Liver (tissue), 9 donors: ENCODE measurements around the gene PINLYP. TPM values are rescaled to one million over a fixed set of nuclear protein-coding genes. Genes with fewer than 3 reads are reported as not detected.

Source experiments
- DNase-seq: peaks from one replicate; pipeline ENCODE4 v3.0.0-alpha.2; 2017; ENCODE audit warnings: low spot score
- H3K27ac ChIP-seq, 2 donors: one replicate each; pipeline ENCODE4 v1.7.0; 2013; ENCODE audit warnings: inconsistent platforms in 2 of 2, low read length in 2 of 2, control low read depth in 1 of 2, low read depth in 1 of 2, mild to moderate bottlenecking in 1 of 2
- H3K27me3 ChIP-seq, 4 donors: one replicate each; pipeline versions ENCODE4 v1.6.1 to v1.7.0; 2013; ENCODE audit warnings: low read length in 3 of 4, inconsistent platforms in 1 of 4, mild to moderate bottlenecking in 1 of 4, moderate library complexity in 1 of 4; ENCODE audit not compliant: control insufficient read depth in 4 of 4, insufficient read depth in 4 of 4
- H3K36me3 ChIP-seq, 4 donors: one replicate each; pipeline versions ENCODE4 v1.6.1 to v1.7.0; 2013; ENCODE audit warnings: low read length in 3 of 4, mild to moderate bottlenecking in 3 of 4, low read depth in 1 of 4, moderate library complexity in 1 of 4; ENCODE audit not compliant: control insufficient read depth in 4 of 4, insufficient read depth in 3 of 4
- H3K4me1 ChIP-seq, 4 donors: one replicate each; pipeline versions ENCODE4 v1.6.1 to v1.7.0; 2013; ENCODE audit warnings: low read length in 3 of 4, mild to moderate bottlenecking in 3 of 4, moderate library complexity in 1 of 4; ENCODE audit not compliant: control insufficient read depth in 4 of 4, insufficient read depth in 4 of 4
- H3K4me3 ChIP-seq, 3 donors: one replicate each; pipeline versions ENCODE4 v1.6.1 to v1.7.0; 2013; ENCODE audit warnings: low read length in 3 of 3, control low read depth in 1 of 3, low read depth in 1 of 3, mild to moderate bottlenecking in 1 of 3
- H3K9ac ChIP-seq, 2 donors: one replicate each; pipeline ENCODE4 v1.7.0; 2013; ENCODE audit warnings: low read length in 2 of 2, mild to moderate bottlenecking in 2 of 2, moderate library complexity in 2 of 2, control low read depth in 1 of 2, low read depth in 1 of 2
- H3K9me3 ChIP-seq, 4 donors: one replicate each; pipeline versions ENCODE4 v1.6.1 to v1.7.0; 2013; ENCODE audit warnings: low read length in 3 of 4; ENCODE audit not compliant: control insufficient read depth in 4 of 4
- CTCF ChIP-seq: fragments of 150-350 bp; IDR thresholded peaks from 2 replicates; pipeline ENCODE4 v1.5.1; 2017; ENCODE audit warnings: improper control_type of control experiment, low read depth, low read length; ENCODE audit not compliant: missing input control
- EGR1 ChIP-seq, 2 donors: IDR thresholded peaks; 2 replicates each; pipeline ENCODE4 v1.6.1; 2016 to 2018; ENCODE audit warnings: antibody characterized with exemption in 2 of 2, low read depth in 2 of 2
- FOXA2 ChIP-seq: IDR thresholded peaks from 2 replicates; pipeline ENCODE4 v1.6.1; 2016; ENCODE audit warnings: antibody characterized with exemption
- GABPA ChIP-seq, 2 donors: IDR thresholded peaks in 1 of 2; conservative IDR thresholded peaks in 1 of 2; 2 replicates each; pipeline ENCODE4 v1.6.1; 2016; ENCODE audit warnings: antibody characterized with exemption in 2 of 2, mild to moderate bottlenecking in 1 of 2, moderate library complexity in 1 of 2
- HNF4A ChIP-seq, 2 donors: conservative IDR thresholded peaks; 2 replicates each; pipeline ENCODE4 v1.6.1; 2016; ENCODE audit warnings: antibody characterized with exemption in 2 of 2, mild to moderate bottlenecking in 2 of 2
- HNF4G ChIP-seq: IDR thresholded peaks from 2 replicates; pipeline ENCODE4 v1.6.1; 2016; ENCODE audit warnings: antibody characterized with exemption
- JUND ChIP-seq, 2 donors: IDR thresholded peaks; 2 replicates each; pipeline ENCODE4 v1.6.1; 2016; ENCODE audit warnings: antibody characterized with exemption in 2 of 2
- MAX ChIP-seq: IDR thresholded peaks from 2 replicates; pipeline ENCODE4 v1.6.1; 2016; ENCODE audit warnings: antibody characterized with exemption
- RAD21 ChIP-seq, 2 donors: IDR thresholded peaks; 2 replicates each; pipeline ENCODE4 v1.6.1; 2016; ENCODE audit warnings: antibody characterized with exemption in 2 of 2, mild to moderate bottlenecking in 2 of 2
- REST ChIP-seq: IDR thresholded peaks from 2 replicates; pipeline ENCODE4 v1.6.1; 2016; ENCODE audit warnings: antibody characterized with exemption, mild to moderate bottlenecking
- RXRA ChIP-seq, 2 donors: IDR thresholded peaks; 2 replicates each; pipeline ENCODE4 v1.6.1; 2017 to 2018; ENCODE audit warnings: antibody characterized with exemption in 2 of 2, mild to moderate bottlenecking in 1 of 2
- SP1 ChIP-seq: IDR thresholded peaks from 2 replicates; pipeline ENCODE4 v1.6.1; 2018; ENCODE audit warnings: antibody characterized with exemption, mild to moderate bottlenecking
- TAF1 ChIP-seq: conservative IDR thresholded peaks from 2 replicates; pipeline ENCODE4 v1.6.1; 2016; ENCODE audit warnings: antibody characterized with exemption, mild to moderate bottlenecking
- YY1 ChIP-seq: IDR thresholded peaks from 2 replicates; pipeline ENCODE4 v1.6.1; 2016; ENCODE audit warnings: antibody characterized with exemption, mild to moderate bottlenecking
- ZBTB33 ChIP-seq: IDR thresholded peaks from 2 replicates; pipeline ENCODE4 v1.6.1; 2016; ENCODE audit warnings: antibody characterized with exemption
- WGBS: extraction: QIAGEN DNeasy Blood & Tissue Kit; methylation state at CpG from one replicate; pipeline ENCODE4 v1.1.7; 2013; 5-methylcytosine and 5-hydroxymethylcytosine counted together
- polyA plus RNA-seq, 2 donors: library from polyadenylated mRNA; stranded (reverse) in 1 of 2; unstranded in 1 of 2; fragments of 200-250 nt in 1 of 2; fragments of >200 nt in 1 of 2; fragmentation: Nextera tagmentation in 1 of 2; extraction: Ambion mirVana in 1 of 2; gene quantifications; one replicate each; pipeline versions ENCODE4 v1.2.1 to v1.2.3, GENCODE V29; 2013 to 2015
- total RNA-seq, 2 donors: library from RNA; depleted of rRNA; stranded (reverse); fragments of >200 nt; gene quantifications; one replicate each; pipeline ENCODE4 v1.2.3, GENCODE V29; 2014
- donor health status: healthy.
- donor health status: healthy.
- donor health status: healthy.
- donor health status: healthy.
- donor health status: healthy.

PINLYP gene
- total and polyA plus RNA-seq, 4 donors: 0.42 to 4.3 (median 0.57) TPM

GRCh38 chr19:43616306-43616705 lies 40.7 kb downstream of the PINLYP start:
- no peaks in the 10 kb centered on the region for H3K27me3 ChIP-seq
- TF ChIP-seq TAF1 (no peak), FOXA2 (no peak)
- H3K4me3 ChIP-seq: no peak overlapping the region
- no peaks in the 10 kb centered on the region for H3K9me3 ChIP-seq
- peaks cover 0 to 16% (median 11%) of the 10 kb centered on the region in 4 donors for H3K4me1 ChIP-seq
- no peak overlapping the region for H3K9ac ChIP-seq
- WGBS: 80% methylated on average over 1 of the region's 1 CpG
- H3K36me3 ChIP-seq: peaks cover 0 to 13% (median 2%) of the 10 kb centered on the region in 4 donors
- H3K27ac ChIP-seq: no peak overlapping the region
- no peak for DNase-seq

GRCh38 chr19:43616954-43617353 lies 41.4 kb downstream of the PINLYP start:
- H3K9ac ChIP-seq: no peak overlapping the region
- no peak overlapping the region for H3K4me3 ChIP-seq
- peaks cover 0 to 10% (median 2%) of the 10 kb centered on the region in 4 donors for H3K36me3 ChIP-seq
- H3K9me3 ChIP-seq: no peaks in the 10 kb centered on the region
- no peaks in the 10 kb centered on the region for H3K27me3 ChIP-seq
- TF ChIP-seq CTCF: no peak
- no peak for TF ChIP-seq FOXA2
- no peak for TF ChIP-seq EGR1 (IDR thresholded peaks at IDR 0.05; ENCODE audit: low read depth in 2 of 2)
- TF ChIP-seq HNF4G: no peak
- TF ChIP-seq RAD21 (IDR thresholded peaks at IDR 0.05): no peak
- no peak for TF ChIP-seq ZBTB33
- no peak for TF ChIP-seq REST
- no peak for TF ChIP-seq HNF4A (conservative IDR thresholded peaks at IDR 0.05)
- TF ChIP-seq GABPA (IDR thresholded peaks at IDR 0.05 in 1 of 2, conservative IDR thresholded peaks at IDR 0.05 in 1 of 2): no peak
- no peak for TF ChIP-seq TAF1
- TF ChIP-seq RXRA (IDR thresholded peaks at IDR 0.05): no peak
- TF ChIP-seq SP1: no peak
- TF ChIP-seq YY1: no peak
- TF ChIP-seq JUND (IDR thresholded peaks at IDR 0.05): no peak
- no peak for TF ChIP-seq MAX
- no peak for DNase-seq
- 92% methylated on average over 6 of the region's 6 CpGs for WGBS
- no peak overlapping the region for H3K27ac ChIP-seq
- H3K4me1 ChIP-seq: peaks cover 0 to 16% (median 11%) of the 10 kb centered on the region in 4 donors
